ENCODE data around the gene CD151.

GRCh38 chr11:828506-829175 lies 4.1 kb upstream of the CD151 start:
- no peak for TF ChIP-seq ZNF274 (IDR thresholded peaks at IDR 0.05; ENCODE audit: low read depth, low read length)
- no peak for TF ChIP-seq YY1 (IDR thresholded peaks at IDR 0.05; ENCODE audit: insufficient read depth, insufficient read length)
- no peak for TF ChIP-seq SUZ12 (IDR thresholded peaks at IDR 0.05; ENCODE audit: extremely low read depth, insufficient read depth, insufficient read length)

Measured in NT2/D1 (cell line).